HG03066 (cell line): ENCODE results near the gene UBE2B.
A peak's percentile ranks its signal among the peaks of the same experiment; 100 is the strongest.
"Not testable (repeated sequence)": the region's sequence is repeated elsewhere in the genome, so short reads cannot be mapped to it uniquely, and the experiment has no call there.

ENCODE experiments used
- ATAC-seq: cut with Tn5 transposase; IDR thresholded peaks from one replicate; pipeline ENCODE4 v1.9.1; 2021; ENCODE audit warnings: low read depth; ENCODE audit not compliant: unreplicated experiment

UBE2B gene

DNA sequence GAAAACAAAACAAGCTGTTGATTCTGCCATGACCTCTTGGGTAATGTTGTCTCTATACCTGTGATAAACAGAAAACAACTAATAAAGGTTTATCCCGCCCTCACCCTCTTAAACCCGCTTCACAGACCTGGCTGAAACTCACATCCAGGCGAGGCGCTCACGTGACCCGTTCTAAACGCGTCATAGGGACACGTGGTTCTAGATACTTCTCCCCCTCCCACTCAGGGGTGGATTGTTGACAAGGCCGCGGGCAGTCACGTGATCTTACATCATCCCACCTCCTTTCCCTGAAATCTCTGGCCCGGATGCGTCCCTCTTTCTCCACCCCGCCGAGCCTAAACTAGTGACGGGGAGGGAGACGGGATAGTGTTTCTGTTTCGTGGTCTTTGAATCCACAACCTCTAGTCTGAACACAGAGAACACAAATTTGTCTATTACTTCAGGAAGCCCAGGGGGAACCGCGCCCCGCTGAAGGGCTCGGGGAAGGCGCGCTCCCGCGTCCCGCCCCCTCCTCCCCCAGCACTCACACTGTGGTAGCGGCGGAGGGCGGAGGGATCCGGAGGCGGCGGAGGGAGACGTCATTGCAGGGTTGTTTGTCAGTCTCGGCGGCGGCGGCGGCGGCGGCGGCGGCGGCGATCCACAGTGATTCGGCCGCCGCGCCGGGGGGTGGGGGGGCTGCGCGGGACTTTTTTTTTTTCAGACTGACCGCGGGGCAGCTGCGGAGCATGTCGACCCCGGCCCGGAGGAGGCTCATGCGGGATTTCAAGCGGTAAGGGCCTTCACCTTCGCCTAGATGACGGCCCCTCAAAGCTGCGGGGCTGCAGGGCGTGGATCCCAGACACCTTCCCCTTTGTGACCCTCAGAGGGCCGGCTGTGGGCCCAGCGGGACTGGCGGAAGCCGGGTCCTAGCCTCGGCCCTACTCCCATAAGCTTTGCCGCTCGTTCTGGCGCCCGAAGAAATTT, at the start of gene UBE2B:
Gene UBE2B, plus strand, starts transcription at position 699 of the 963 bp plus-strand sequence. Its CDS starts 27 bp downstream, at position 726.
- peak; percentile 69 for ATAC-seq

DNA sequence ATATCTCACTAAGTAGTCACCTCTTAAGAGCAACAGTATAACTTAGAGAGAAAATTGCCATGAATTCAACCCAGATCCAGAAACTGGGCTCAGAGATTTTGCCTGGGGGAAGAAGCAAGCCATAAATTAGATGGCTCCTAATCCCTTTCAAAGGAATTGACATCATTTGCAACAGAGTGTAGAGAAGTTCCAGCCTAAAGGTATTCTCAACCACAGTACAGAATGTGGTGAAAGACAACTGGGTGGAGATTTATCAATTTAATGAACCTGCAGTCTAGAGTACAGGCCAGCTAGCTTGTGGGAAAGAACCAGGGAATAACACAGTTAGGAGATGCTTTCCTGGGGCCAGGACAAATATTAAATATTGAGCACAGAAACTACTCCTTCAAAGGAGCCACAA, 44.0 kb upstream of the UBE2B start:
- no peak for ATAC-seq

DNA sequence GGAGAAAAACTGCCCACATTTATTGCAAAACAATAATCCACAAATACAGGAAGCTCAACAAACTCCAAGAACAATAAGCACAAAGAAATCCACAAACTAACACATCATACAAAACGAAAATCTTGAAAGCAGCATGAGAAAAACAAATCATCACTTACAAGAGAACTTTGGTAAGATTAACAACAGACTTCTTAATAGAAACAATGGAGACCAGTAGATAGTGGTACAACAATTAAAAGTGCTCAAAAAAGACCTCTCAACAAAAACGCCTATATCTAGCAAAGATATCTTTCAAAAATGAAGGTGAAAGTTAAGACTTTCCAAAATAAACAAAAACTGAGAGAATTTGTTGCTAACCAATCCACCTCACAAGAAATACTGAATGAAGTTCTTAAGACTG, 42.8 kb upstream of the UBE2B start:
- ATAC-seq: no peak

DNA sequence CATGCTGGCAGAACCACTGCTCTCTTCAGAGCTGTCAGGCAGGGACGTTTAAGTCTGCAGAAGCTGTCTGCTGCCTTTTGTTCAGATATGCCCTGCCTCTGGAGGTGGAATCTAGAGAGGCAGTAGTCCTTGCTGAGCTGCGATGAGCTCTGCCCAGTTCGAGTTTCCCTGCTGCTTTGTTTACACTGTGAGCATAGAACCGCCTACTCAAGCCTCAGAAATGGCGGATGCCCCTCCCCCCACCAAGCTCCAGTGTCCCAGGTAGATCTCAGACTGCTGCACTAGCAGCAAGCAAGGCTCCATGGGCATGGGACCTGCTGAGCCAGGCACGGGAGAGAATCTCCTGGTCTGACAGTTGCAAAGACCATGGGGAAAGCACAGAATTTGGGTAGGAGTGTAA, 34.5 kb upstream of the UBE2B start:
- not testable (repeated sequence) for ATAC-seq

DNA sequence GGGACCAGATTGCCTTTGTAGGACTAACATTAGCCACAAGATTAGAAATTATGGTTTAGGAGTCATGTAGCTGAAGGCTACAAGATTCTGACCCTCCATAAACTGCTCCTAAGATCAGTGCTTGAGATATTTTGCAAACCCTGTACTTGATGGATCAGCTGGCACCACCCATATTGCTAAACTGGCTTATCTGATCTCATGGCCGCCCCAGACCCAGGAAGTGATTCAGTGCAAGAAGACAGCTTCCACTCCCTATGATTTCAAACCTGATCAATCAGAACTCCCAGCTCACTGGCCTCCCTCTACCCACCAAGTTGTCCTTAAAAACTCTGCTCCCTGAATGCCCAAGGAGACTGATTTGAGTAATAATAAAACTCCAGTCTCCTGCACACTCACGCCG, 27.9 kb upstream of the UBE2B start:
- not testable (repeated sequence) for ATAC-seq

DNA sequence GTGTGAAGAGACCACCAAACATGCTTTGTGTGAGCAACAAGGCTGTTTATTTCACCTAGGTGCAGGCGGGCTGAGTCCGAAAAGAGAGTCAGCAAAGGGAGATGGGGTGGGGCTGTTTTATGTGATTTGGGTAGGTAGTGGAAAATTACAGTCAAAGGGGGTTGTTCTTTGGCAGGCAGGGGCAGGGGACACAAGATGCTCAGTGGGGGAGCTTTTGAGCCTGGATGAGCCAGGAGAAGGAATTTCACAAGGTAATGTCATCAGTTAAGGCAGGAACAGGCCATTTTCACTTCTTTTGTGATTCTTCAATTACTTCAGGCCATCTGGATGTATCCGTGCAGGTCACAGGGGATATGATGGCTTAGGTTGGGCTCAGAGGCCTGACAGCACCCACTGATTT, 25.9 kb upstream of the UBE2B start:
- not testable (repeated sequence) for ATAC-seq

DNA sequence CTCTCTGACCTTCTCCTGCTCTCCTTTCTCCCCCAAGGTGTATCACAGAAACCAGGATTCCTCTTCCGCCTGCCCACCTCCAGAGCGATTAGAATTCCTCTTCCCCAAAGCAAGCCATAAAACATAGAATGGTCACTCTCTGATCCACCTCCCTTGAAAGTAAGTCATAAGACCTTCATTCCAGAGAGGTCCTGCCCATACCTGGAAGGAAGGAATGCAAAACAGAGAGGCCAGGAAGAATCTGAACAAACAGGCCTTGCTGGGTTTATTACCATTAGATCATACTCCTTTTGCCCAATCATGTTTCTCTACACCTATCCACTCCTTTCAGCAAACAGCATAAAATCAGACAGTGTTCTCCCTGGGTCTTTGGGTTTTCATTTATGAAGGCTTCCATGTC, 25.4 kb upstream of the UBE2B start:
- ATAC-seq: no peak

DNA sequence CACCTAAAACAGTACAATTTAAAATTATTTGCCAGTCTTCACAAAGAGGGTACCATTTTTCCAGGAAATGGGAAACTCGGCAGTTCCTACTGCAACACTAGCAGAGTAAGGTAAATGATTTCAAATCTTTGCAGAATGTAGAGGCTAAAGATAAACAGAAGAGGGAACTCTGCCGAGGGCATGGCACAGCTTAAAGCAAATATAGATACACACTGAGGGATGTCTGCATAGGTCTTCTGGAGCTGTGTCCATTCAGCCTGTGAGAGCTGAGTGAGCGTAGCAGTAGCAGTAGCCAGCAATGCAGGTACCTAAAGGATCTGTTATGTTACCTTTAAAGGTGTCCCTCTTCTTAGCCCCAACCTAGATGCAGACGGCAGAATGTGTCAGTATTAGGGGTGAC, 21.9 kb upstream of the UBE2B start:
- ATAC-seq: no peak

DNA sequence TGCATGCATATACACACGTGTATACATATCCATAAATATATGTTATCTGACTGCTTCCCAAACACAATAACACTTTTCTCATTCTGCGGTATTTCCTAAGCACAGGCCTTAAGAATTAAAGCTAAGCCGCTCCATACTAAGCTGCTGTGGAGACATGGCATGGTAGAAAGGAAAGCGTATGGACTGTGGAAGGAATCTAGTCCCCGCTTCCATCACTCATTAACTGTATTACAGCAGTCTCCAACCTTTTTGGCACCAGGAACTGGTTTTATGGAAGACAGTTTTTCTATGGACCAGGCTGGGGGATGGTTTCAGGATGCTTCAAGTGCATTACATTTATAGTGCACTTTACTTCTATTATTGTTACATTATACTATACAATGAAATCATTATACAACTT, 15.7 kb upstream of the UBE2B start:
- ATAC-seq: no peak

DNA sequence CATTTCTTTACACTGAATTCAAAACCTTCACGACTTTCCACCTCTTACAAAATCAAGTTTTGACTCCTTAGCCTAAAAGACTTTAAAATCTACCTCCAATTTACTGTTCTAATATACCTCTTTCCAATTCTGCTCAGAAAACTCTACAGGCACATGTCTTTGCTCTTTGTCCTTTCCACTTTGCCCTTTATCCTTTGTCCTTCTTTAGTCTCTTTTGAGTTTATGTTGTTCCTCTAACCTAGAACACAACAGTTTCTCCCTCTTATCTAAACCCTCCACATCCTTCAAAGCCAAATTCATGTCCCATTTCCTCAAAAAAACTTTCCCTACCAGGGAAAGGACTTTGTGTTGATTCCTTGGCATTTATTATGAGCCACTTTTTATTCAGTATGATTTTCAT, 5.8 kb upstream of the UBE2B start:
- ATAC-seq: no peak

DNA sequence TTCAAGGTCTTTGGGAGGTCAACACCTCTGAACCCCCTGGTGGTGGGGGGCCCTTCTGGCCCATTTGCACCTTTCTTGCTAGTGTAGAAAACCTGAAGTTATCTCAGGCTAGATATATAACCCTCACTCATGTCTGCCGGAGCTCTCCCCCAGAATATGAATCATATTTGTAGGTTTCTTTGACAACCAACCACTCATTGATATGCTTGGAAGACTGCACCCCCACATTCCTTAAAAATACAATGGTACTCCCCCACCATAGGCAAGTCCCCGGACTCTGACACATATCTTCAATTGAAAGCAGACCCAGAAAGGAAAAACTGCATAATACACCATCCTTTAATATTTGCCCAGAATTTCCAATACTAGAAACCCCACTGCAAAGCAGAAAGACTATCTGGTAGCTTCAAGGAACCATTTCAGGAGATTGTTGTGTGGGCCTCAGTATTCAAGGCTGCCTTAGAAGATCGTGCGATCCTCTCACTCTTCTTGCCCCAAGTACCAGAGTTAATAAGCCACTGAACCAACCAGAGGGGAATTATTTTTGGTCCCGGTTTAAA, 978 bp upstream of the UBE2B start:
- ATAC-seq: peak; percentile 9

DNA sequence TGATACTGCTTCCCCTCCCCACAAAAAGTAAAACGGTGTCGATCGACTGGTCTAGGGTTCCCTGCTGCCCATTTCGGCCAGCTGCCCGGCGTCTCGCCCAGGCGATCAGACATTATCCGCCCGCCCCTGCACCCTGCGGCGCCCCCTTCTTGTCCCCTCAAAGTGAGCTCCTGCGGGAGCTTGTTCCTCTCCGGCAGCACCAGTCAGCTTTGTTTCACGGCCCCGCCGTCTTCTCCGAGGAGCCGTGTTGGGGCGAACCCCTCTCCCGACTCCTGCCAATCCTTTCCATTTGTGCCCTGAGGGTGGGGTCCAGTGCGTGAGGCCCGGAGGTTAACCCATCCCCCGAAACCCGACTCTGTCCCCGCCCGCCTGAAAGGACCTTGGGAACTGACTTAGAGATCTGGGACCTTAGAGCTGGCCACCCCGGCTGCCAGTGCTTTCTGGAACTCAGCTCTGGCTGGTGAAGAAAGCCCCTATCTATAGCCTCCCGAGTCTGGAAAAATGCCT, 518 bp downstream of the UBE2B start:
- no peak for ATAC-seq

DNA sequence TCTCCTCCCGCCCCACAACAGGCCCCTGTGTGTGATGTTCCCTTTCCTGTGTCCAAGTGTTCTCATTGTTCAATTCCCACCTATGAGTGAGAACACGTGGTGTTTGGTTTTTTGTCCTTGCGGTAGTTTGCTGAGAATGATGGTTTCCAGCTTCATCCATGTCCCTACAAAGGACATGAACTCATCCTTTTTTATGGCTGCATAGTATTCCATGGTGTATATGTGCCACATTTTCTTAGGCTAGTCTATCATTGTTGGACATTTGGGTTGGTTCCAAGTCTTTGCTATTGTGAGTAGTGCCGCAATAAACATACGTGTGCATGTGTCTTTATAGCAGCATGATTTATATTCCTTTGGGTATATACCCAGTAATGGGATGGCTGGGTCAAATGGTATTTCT, 2.3 kb downstream of the UBE2B start:
- not testable (repeated sequence) for ATAC-seq

DNA sequence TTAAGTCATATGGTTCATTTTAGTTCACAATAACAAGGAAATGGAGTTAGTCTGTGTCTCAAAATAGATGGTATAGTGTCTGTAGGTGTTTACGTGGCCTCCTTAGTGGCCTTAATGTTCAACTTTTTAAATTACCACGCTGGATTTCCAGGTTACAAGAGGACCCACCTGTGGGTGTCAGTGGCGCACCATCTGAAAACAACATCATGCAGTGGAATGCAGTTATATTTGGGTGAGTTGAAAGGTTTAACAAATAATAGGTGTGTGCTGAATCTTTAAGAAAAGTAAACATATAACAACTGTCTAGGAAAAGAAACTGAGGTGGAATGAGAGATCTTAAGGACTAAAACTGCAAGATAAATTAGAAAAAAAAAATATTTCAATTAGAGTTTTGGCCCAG, 2.9 kb downstream of the UBE2B start:
- ATAC-seq: no peak

DNA sequence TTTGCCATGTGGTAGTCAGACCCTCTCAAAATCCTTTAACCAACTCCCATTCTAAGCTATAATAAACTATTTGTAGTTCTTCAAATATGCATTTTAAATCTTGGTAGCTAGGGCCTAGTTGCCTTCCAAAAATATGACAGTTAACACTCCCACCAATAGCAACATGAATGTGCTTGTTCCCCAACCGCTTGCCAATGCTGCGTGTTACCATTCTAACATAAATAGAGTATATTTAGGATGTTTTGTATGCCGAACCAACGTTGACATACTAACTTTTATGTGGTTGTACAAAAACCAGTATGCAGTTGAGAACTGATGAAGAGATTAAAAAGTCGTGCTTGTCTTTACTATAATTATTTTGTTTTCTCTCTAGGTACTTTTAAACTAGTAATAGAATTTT, 9.0 kb downstream of the UBE2B start:
- no peak for ATAC-seq

DNA sequence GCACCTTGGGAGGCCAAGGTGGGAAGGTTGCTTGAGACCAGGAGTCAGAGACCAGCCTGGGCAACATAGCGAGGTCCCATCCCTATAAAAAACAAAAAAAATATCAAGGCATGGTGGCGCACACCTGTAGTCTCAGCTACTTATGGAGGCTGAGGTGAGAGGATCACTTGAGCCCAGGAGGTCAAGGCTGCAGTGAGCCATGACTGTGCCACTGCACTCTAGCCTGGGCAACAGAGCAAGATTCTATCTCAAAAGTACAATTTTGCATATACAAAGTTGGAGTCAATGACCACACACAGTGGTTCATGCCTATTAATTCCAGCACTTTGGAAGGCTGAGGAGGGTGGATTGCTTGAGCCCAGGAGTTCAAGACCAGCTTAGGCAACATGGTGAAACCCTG, 10.8 kb downstream of the UBE2B start:
- ATAC-seq: not testable (repeated sequence)

DNA sequence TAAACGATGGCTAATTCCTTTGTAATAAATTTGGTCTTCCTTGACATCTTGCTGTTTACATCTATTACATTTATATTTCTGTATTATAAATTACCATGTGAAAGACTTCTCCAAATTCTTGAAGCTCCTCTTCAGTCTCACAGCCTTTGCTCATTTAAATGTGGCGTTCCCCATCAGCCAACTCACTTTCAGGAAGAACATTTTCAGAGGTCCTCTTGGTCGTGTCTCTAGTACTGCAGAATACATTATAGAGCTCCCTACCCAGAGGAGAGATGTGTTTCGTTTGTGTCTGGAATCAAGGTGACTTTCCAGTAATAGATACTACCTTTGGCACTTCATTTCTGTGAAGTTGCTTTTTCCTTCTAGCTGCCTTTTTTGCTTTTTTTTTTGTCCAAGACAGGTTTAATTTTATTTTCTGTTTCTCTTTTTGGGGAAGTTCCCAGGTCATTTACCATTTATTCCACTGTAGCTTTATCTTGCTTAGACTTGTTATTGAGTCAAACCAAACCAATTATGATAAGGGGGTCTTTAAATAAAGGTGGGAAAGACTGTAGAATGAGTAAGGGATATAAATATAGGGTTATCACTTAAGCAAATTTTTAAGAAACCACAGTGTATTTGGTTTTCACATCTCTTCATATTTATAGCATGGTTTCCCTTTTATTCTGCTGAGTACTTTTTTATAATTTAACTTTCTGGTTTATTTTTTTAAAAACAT, 12.8 kb downstream of the UBE2B start:
- ATAC-seq: no peak

DNA sequence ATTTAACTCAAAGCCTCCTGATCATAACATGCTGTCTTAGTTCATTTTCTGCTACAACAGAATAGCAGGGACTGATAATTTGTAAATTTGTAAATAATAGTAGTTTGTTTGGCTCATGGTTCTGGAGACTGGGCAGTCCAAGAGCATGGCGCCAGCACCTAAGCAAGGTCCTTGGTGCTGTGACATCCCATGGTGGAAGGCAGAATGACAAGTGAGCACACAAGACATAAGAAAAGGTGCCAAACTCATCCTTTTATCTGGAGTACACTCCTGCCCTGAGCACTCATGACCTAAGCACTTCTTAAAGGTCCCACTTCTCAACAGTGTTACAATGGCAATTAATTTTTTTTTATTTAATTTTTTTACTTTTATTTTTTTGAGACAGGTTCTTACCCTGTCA, 16.1 kb downstream of the UBE2B start:
- ATAC-seq: no peak

DNA sequence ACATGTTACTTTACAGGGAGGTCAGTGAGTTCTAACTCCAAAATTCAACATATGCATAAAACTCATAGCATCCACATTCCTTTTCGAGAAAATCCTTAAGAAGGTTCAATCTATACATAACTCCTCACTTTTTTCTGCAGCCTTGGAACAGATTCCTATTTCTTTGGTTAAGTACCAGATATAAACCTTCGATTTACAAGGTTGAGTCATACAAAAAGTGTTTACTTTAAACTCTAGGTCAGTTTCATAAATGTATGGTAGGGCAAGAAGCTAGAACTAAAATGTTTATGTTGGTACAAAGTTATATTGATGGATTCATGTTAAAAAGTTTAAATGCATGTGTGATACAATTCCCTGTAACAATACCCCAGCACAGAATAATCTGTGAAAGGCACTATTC, 20.9 kb downstream of the UBE2B start:
- no peak for ATAC-seq

DNA sequence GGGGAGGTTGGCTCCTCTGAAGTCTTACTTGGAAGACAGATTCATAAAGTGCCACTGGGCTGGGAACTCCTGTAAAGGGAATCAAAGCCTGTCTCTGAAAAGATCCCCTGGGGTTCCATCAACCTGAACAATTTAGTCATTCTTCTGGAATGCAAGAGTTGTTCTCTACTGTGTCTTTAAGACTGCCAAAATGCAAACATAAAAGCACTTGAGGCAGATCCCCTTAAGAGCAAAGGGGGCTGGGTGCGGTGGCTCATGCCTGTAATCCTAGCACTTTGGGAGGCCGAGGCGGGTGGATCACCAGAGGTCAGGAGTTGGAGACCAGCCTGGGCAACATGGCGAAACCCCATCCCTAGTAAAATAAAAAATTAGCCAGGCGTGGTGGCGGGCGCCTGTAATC, 23.6 kb downstream of the UBE2B start:
- ATAC-seq: no peak

DNA sequence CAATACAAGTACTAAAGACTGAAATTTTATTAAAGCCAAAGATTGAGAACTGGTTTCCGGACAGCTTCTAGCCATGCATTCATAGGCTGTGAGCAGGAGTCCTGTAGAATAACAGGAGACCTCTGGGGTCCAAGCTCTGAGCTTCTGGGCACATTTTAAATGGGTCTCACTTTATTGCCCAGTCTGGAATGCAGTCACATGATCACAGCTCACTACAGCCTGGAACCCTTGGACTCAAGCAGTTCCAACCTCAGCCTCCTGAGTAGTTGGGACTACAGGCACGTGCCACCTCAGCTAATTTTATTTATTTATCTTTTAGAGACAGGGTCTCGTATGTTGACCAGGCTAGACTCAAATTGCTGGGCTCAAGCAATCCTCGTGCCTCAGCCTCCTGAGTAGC, 24.9 kb downstream of the UBE2B start:
- ATAC-seq: no peak
